PC-3 (cell line): ENCODE measurements around the gene CAMK2B. TPM values are rescaled to one million over a fixed set of nuclear protein-coding genes. Genes with fewer than 3 reads are reported as not detected.

Experiments
- ATAC-seq: fragments of 200-7000 bp; cut with Tn5 transposase; 2 replicates; pipeline ENCODE4 v1.9.1; 2020; ENCODE audit warnings: mild to moderate bottlenecking, moderate library complexity
- BruUV-seq: library from RNA; stranded (reverse); fragments of 400-500 nt; replicated peaks from 2 replicates; lab custom pipeline; 2021; lab: Mats Ljungman, UMichigan
- CTCF ChIA-PET: fragments of 300-600 bp; sonication (Branson Sonifier 250); formaldehyde crosslinking; loops from one replicate; lab custom pipeline; 2022; ENCODE audit warnings: antibody characterized with exemption; lab: Charles Lee
- POLR2A ChIA-PET: fragments of 300-600 bp; sonication (Branson Sonifier 250); formaldehyde crosslinking; loops from one replicate; lab custom pipeline; 2022; ENCODE audit warnings: antibody characterized with exemption; ENCODE audit not compliant: unreplicated experiment; lab: Charles Lee
- DNase-seq: peaks from one replicate; pipeline ENCODE4 v3.0.0-alpha.2; 2015
- H2AFZ ChIP-seq: fragments of 300-600 bp; sonication (generic); 2 replicates; pipeline ENCODE4 v1.6.0; 2016; ENCODE audit warnings: antibody characterized with exemption, low read length
- H3F3A ChIP-seq: fragments of 300-600 bp; sonication (generic); one replicate; pipeline ENCODE4 v1.6.0; 2017; ENCODE audit warnings: antibody characterized with exemption, low read length, control low read depth, mild to moderate bottlenecking; ENCODE audit not compliant: unreplicated experiment
- H3K27ac ChIP-seq: fragments of 300-600 bp; sonication (generic); 2 replicates; pipeline ENCODE4 v1.5.1; 2016; ENCODE audit warnings: mild to moderate bottlenecking, low read length
- H3K27me3 ChIP-seq: fragments of 300-600 bp; sonication (generic); 2 replicates; pipeline ENCODE4 v1.6.1; 2016; ENCODE audit warnings: low read length, mixed read lengths
- H3K36me3 ChIP-seq: fragments of 300-600 bp; sonication (generic); 2 replicates; pipeline ENCODE4 v1.6.1; 2016; ENCODE audit warnings: low read depth, mixed run types, low read length, mixed read lengths
- H3K4me1 ChIP-seq: fragments of 300-600 bp; sonication (generic); 2 replicates; pipeline ENCODE4 v1.5.1; 2016; ENCODE audit warnings: low read length; ENCODE audit not compliant: insufficient read depth
- H3K4me2 ChIP-seq: fragments of 300-600 bp; sonication (generic); 2 replicates; pipeline ENCODE4 v1.6.0; 2016; ENCODE audit warnings: low read length
- H3K4me3 ChIP-seq: fragments of 300-600 bp; sonication (generic); 2 replicates; pipeline ENCODE4 v1.5.1; 2016; ENCODE audit warnings: mild to moderate bottlenecking, low read length, mixed read lengths
- H3K79me2 ChIP-seq: fragments of 300-600 bp; sonication (generic); 2 replicates; pipeline ENCODE4 v1.6.1; 2017; ENCODE audit warnings: low read length, mixed read lengths
- H3K9ac ChIP-seq: fragments of 300-600 bp; sonication (generic); 2 replicates; pipeline ENCODE4 v1.6.0; 2016; ENCODE audit warnings: mild to moderate bottlenecking, low read length
- H3K9me2 ChIP-seq: fragments of 300-600 bp; sonication (generic); replicated peaks from 2 replicates; pipeline ENCODE4 v1.6.1; 2016; ENCODE audit warnings: mixed run types, low read length, mixed read lengths
- H3K9me3 ChIP-seq: fragments of 300-600 bp; sonication (generic); 2 replicates; pipeline ENCODE4 v1.6.1; 2016; ENCODE audit warnings: low read length, mixed read lengths
- H4K20me1 ChIP-seq: fragments of 300-600 bp; sonication (generic); 2 replicates; pipeline ENCODE4 v1.6.1; 2016; ENCODE audit warnings: low read length, mixed read lengths
- EZH2 ChIP-seq: fragments of 300-600 bp; sonication (generic); IDR thresholded peaks from one replicate; pipeline ENCODE4 v1.6.1; 2017; ENCODE audit warnings: antibody characterized with exemption, mild to moderate bottlenecking, low read length; ENCODE audit not compliant: unreplicated experiment
- EZH2phosphoT487 ChIP-seq: fragments of 300-600 bp; sonication (generic); IDR thresholded peaks from 2 replicates; pipeline ENCODE4 v1.6.1; 2018; ENCODE audit warnings: mild to moderate bottlenecking, antibody characterized with exemption, low read length, borderline replicate concordance
- intact Hi-C: fragments of 100-400 bp; cut with micrococcal nuclease; formaldehyde crosslinking; loops from 2 replicates; pipeline ENCODE4 v1.9.0; 2023
- total RNA-seq: library from RNA; depleted of rRNA; stranded (reverse); fragments of >200 nt; gene quantifications from 2 replicates; pipeline ENCODE4 v1.2.3, GENCODE V29; 2014
- TF ChIP-seq, protein P1 (sequence below): fragments of 300-600 bp; sonication (generic); conservative IDR thresholded peaks from 2 replicates; pipeline ENCODE4 v1.5.1; 2017; ENCODE audit warnings: antibody characterized with exemption, low read depth, mild to moderate bottlenecking, low read length

The CAMK2B gene
- total RNA-seq, 1 experiment from 2014 or later: 1.2 TPM

DNA sequence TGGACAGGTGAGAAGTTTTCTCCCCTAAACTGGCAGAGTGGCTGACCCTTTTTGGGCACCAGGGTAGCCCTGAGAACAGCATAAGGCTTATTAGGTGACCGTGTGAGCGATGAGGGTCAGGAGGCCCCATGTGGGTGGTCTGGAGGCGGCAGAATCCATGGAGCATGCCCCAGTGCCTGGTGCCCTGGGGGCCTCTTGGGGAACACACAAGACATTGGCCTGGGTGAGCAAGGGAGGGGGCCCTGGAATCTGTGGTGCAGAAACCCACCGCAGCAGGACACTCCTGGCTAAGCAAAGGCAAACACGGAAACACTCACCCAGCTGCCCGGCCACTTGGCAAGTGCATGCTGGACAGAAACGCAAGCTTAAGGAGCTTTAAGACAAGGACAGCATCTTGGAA is 95.1 kb downstream of the CAMK2B start:
- H3K27ac ChIP-seq: no peak overlapping the region
- BruUV-seq: no TSS peak
- H3K4me3 ChIP-seq: no peak overlapping the region
- H3K9me2 ChIP-seq: no peaks in the 10 kb centered on the region
- H3K79me2 ChIP-seq: no peaks in the 10 kb centered on the region
- H4K20me1 ChIP-seq: no peaks in the 10 kb centered on the region
- intact Hi-C loops: no loop called here
- DNase-seq: no peak
- H3K9ac ChIP-seq: no peak overlapping the region
- H2AFZ ChIP-seq: no peak overlapping the region
- ATAC-seq: no peak
- POLR2A ChIA-PET: no interaction called here
- no peak overlapping the region for H3K4me2 ChIP-seq
- no peaks in the 10 kb centered on the region for H3K9me3 ChIP-seq
- no peaks in the 10 kb centered on the region for H3K27me3 ChIP-seq
- H3F3A ChIP-seq: no peaks in the 10 kb centered on the region
- H3K4me1 ChIP-seq: no peaks in the 10 kb centered on the region
- TF ChIP-seq, protein P1, sequence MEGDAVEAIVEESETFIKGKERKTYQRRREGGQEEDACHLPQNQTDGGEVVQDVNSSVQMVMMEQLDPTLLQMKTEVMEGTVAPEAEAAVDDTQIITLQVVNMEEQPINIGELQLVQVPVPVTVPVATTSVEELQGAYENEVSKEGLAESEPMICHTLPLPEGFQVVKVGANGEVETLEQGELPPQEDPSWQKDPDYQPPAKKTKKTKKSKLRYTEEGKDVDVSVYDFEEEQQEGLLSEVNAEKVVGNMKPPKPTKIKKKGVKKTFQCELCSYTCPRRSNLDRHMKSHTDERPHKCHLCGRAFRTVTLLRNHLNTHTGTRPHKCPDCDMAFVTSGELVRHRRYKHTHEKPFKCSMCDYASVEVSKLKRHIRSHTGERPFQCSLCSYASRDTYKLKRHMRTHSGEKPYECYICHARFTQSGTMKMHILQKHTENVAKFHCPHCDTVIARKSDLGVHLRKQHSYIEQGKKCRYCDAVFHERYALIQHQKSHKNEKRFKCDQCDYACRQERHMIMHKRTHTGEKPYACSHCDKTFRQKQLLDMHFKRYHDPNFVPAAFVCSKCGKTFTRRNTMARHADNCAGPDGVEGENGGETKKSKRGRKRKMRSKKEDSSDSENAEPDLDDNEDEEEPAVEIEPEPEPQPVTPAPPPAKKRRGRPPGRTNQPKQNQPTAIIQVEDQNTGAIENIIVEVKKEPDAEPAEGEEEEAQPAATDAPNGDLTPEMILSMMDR: no peak
- no peak for TF ChIP-seq EZH2
- TF ChIP-seq EZH2phosphoT487: no peak
- no peaks in the 10 kb centered on the region for H3K36me3 ChIP-seq
- CTCF ChIA-PET: interaction anchor here (0.6 kb wide), 1 partner anchor 18 kb away, joined by 3 read pairs; no protein-coding TSS in a partner anchor

DNA sequence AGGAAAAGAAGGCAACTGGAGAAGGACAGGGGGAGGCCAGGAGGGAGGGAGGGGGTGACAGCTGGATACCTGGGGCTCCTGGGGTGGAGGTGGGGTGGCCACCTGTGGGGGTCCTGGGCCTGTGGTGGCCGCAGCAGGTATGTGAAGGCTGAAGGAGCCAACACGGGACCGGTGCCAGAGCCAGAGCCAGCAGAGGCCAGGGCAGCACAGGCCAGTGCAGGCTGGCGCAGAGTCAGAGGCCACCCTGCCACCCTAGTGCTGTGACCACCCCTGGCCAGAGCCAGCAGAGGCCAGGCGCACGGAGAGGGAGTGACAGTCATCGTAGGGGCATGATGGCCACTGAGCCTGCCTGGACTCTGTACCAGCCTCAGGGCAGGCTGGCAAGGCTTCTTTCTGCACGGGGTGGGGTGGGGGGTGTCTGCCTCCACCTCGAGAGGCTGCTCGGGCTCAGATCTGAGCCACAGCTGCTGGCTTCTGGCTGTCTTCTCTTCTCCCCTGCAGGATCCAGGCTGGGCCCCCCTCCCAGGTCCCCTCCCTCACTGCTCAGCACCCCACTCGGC is 95.8 kb downstream of the CAMK2B start:
- Histone ChIP-seq H3K4me2 (no peak overlapping the region), H4K20me1 (no peaks in the 10 kb centered on the region), H3K9ac (no peak overlapping the region), H3K27ac (no peak overlapping the region), H3F3A (no peaks in the 10 kb centered on the region), H3K9me3 (no peaks in the 10 kb centered on the region), H3K36me3 (no peaks in the 10 kb centered on the region), H3K9me2 (no peaks in the 10 kb centered on the region), H3K4me3 (no peak overlapping the region), H3K79me2 (no peaks in the 10 kb centered on the region), H3K4me1 (no peaks in the 10 kb centered on the region), H2AFZ (no peak overlapping the region), H3K27me3 (no peaks in the 10 kb centered on the region)
- no peak; the same call in 1 of the 2 replicates for ATAC-seq
- DNase-seq: no peak
- POLR2A ChIA-PET: no interaction called here
- BruUV-seq: no TSS peak
- intact Hi-C loops: no loop called here
- TF ChIP-seq, protein P1: no peak
- TF ChIP-seq EZH2phosphoT487 (no peak), EZH2 (no peak)
- CTCF ChIA-PET: interaction anchor here (0.6 kb wide), 1 partner anchor 19 kb away, joined by 3 read pairs; no protein-coding TSS in a partner anchor

- Histone ChIP-seq H4K20me1 (no peaks in the 10 kb centered on the region), H3K4me1 (no peaks in the 10 kb centered on the region), H3K4me2 (no peak overlapping the region), H3K36me3 (no peaks in the 10 kb centered on the region), H3K9me3 (no peaks in the 10 kb centered on the region), H3F3A (no peaks in the 10 kb centered on the region), H3K9ac (no peak overlapping the region), H3K27me3 (no peaks in the 10 kb centered on the region), H3K9me2 (no peaks in the 10 kb centered on the region), H3K4me3 (no peak overlapping the region), H2AFZ (no peak overlapping the region), H3K79me2 (no peaks in the 10 kb centered on the region), H3K27ac (no peak overlapping the region)
- BruUV-seq: no TSS peak
- ChIA-PET POLR2A (no interaction called here), CTCF (no interaction called here)
- no peak for DNase-seq
- intact Hi-C loops: no loop called here
- ATAC-seq: no peak
- no peak for TF ChIP-seq EZH2phosphoT487
- TF ChIP-seq, protein P1: no peak
- no peak for TF ChIP-seq EZH2
Measured at GRCh38 chr7:44228571-44229350, 96.6 kb downstream of the CAMK2B start.
